ENCODE measurements around the gene TFEC.

TFEC gene

DNA sequence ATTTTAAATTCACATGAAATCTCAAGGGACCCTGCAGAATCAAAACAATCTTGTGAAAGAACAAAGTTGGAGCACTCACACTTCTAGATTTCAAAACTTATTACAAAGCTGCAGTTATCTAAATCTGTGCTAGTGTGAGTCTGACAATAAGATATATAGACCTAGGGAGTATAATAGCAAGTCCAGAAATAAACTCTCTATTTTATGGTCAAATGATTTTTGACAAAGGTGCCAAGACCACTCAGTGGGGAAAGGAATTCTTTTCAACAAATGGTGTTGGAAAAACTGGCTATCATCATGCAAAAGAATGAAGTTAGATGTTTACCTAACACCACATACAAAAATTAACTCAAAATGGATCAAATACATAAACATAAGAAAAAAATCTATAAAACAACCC lies 68.2 kb downstream of the TFEC start:
- DNase-seq (ENCODE audit: low read depth in 2 of 2), result no peak
- TF ChIP-seq, protein P1, sequence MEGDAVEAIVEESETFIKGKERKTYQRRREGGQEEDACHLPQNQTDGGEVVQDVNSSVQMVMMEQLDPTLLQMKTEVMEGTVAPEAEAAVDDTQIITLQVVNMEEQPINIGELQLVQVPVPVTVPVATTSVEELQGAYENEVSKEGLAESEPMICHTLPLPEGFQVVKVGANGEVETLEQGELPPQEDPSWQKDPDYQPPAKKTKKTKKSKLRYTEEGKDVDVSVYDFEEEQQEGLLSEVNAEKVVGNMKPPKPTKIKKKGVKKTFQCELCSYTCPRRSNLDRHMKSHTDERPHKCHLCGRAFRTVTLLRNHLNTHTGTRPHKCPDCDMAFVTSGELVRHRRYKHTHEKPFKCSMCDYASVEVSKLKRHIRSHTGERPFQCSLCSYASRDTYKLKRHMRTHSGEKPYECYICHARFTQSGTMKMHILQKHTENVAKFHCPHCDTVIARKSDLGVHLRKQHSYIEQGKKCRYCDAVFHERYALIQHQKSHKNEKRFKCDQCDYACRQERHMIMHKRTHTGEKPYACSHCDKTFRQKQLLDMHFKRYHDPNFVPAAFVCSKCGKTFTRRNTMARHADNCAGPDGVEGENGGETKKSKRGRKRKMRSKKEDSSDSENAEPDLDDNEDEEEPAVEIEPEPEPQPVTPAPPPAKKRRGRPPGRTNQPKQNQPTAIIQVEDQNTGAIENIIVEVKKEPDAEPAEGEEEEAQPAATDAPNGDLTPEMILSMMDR (IDR thresholded peaks at IDR 0.05; ENCODE audit: low read depth, low read length), result no peak
- H3K4me3 ChIP-seq (replicated peaks in 1 of 2; ENCODE audit: low read depth in 2 of 2, low read length in 2 of 2), result no peak overlapping the region

DNA sequence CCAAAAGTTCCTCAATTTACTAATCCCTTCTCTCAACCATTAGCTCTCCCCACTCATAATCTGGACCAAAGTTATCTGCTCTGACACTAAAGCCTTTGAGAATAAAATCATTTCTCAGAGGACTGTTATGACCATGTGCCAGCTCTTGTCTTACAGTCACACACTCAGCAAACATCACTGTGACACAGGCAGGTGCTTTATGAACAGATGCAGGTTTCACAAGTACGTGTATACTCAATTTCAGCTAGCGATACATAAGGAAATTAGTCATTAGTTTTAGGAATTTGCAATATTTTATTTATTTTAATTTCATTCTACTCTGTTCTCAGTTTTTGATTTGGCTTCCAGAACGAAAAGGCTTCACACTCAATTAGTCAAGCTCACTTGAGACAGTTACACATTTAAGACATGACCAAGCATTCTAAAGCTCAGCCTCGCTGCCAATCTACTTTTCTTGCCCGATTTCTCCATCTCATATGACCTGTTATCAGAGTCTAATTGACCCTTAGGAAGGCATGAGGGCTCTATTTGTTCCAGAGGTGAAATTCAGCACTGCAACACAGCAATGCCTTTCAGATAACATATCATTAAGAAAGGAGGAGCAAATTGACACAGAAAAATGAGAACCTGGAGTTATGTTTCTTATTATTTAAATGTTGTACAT lies 76.8 kb downstream of the TFEC start:
- DNase-seq (ENCODE audit: low read depth in 2 of 2), result no peak
- no peak overlapping the region for H3K4me3 ChIP-seq (replicated peaks in 1 of 2; ENCODE audit: low read depth in 2 of 2, low read length in 2 of 2)
- TF ChIP-seq, protein P1 (IDR thresholded peaks at IDR 0.05; ENCODE audit: low read depth, low read length), result no peak

DNA sequence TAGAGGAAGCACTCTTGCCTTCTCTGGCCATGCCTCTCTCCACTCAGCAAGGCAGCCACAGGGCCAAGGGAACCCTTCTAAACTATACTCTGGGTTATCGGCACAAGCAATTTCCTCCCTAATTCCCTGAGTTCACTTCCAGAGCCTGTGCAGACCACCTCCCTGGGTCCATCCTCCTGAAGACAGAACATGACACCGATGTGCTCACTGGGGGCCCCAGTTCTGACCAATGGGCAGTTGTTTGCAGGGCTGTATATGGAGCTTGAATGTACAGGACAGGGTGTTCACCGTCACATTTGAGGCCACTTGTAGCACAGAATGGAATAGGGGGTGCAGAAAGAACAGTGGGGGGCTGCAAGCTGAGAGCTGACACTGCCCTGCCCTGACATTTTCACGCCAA lies 77.7 kb downstream of the TFEC start:
- no peak for DNase-seq (ENCODE audit: low read depth in 2 of 2)
- H3K4me3 ChIP-seq (replicated peaks in 1 of 2; ENCODE audit: low read depth in 2 of 2, low read length in 2 of 2), result no peak overlapping the region
- TF ChIP-seq, protein P1 (IDR thresholded peaks at IDR 0.05; ENCODE audit: low read depth, low read length), result no peak

DNA sequence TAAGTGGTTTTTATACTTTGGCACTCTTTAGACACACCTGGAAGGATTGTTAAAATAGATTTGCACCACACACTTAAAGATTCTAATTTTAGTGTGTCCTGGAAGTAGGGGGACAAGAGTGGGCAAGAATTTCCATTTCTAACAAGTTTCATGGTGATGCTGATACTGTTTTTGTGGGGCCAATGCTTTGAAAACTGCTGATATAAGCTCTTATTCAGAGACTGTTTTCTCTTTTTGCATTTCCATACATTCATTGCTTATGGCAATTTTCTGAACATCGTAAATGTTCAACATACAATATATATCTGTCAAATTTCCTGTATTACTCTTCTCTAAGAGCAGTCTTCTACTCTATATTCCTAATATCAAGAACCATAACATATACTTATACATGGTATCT lies 79.0 kb downstream of the TFEC start:
- DNase-seq (ENCODE audit: low read depth in 2 of 2), result no peak
- TF ChIP-seq, protein P1 (IDR thresholded peaks at IDR 0.05; ENCODE audit: low read depth, low read length), result no peak

DNA sequence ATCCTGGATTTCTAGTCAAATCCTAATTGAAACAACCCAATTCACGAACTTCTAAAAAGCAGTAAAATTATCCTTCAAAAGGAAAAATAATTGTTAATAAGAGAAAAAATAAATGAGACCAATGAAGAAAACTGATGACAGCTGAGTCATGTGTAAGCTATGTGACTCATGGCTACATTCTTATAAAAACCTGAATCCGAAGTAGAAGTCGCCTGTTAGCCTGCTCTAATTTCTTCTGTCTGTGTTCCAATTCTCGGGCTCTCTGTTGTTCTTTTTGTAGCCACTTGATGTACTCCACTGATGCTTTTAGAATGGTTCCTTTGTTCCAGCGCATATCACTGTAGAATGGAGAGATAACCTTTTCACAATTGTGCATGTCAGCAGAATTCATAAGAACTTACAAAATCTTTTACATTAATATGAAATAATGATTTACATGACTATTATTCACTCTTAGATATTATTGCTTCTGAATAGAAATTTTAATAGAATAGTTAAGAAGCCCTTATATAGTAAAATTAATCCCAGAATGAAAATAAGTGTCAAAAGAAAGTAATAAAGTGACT lies 88.8 kb downstream of the TFEC start:
- TF ChIP-seq, protein P1 (IDR thresholded peaks at IDR 0.05; ENCODE audit: low read depth, low read length), result no peak
- H3K4me3 ChIP-seq (replicated peaks in 1 of 2; ENCODE audit: low read depth in 2 of 2, low read length in 2 of 2), result no peak overlapping the region
- peak; percentile 49 to 56 for DNase-seq (ENCODE audit: low read depth in 2 of 2)

More for the DNA sequence above, 79.0 kb downstream of the TFEC start:
- no peak overlapping the region for H3K4me3 ChIP-seq (replicated peaks in 1 of 2; ENCODE audit: low read depth in 2 of 2, low read length in 2 of 2)

DNA sequence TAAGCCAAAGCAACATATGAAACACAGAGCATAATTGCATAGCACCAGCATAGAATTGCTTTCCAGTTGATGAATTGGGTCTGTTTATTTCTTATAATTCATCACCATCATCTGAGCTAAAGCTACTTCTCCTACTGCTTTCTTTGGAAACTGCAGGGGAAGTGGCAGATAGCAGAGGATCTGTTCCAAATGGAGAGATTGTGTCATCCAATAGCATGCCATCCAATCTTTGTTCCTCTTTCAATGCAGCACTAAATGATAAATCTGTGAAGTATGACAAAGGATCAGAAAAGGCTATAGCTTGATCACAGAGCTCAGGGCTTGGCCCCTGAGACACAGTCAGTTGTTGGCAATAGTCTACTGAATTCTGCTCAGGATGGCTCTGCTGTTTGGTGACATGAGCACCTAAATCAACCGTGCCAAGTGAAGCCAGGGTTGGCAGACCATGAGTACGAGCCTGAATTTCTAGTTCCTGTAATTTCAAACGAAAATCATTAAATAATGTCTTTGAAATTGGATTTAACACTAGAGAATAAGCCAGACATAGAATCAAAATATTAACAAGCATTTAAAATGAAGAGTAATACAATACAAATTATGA lies 90.0 kb downstream of the TFEC start:
- TF ChIP-seq, protein P1 (IDR thresholded peaks at IDR 0.05; ENCODE audit: low read depth, low read length), result no peak
- H3K4me3 ChIP-seq (replicated peaks in 1 of 2; ENCODE audit: low read depth in 2 of 2, low read length in 2 of 2), result no peak overlapping the region
- DNase-seq (ENCODE audit: low read depth in 2 of 2), result no peak

Data from cardiac fibroblast (primary cell).